Measurements from ENCODE around the gene LYST.
"Not testable (repeated sequence)": the region's sequence is repeated elsewhere in the genome, so short reads cannot be mapped to it uniquely, and the experiment has no call there.

The LYST gene

GRCh38 chr1:235818632-235819136 lies 48.0 kb downstream of the LYST start:
- DNase-seq: no peak

GRCh38 chr1:235817101-235817728 lies 49.5 kb downstream of the LYST start:
- no peak for DNase-seq

- no peak for DNase-seq
Observed at GRCh38 chr1:235809688-235810397, 56.9 kb downstream of the LYST start.

- DNase-seq: no peak
Observed at GRCh38 chr1:235808223-235808622, 58.5 kb downstream of the LYST start.

- DNase-seq: no peak
Observed at GRCh38 chr1:235806123-235806522, 60.6 kb downstream of the LYST start.

GRCh38 chr1:235802573-235803346 lies 63.9 kb downstream of the LYST start:
- DNase-seq: no peak

GRCh38 chr1:235799264-235799663 lies 67.4 kb downstream of the LYST start:
- DNase-seq: no peak

GRCh38 chr1:235791532-235792060 lies 75.1 kb downstream of the LYST start:
- no peak for DNase-seq

- DNase-seq: no peak
Observed at GRCh38 chr1:235790123-235790522, 76.6 kb downstream of the LYST start.

GRCh38 chr1:235786227-235786898 lies 80.3 kb downstream of the LYST start:
- DNase-seq: not testable (repeated sequence)

- no peak for DNase-seq
Observed at GRCh38 chr1:235784950-235785349, 81.8 kb downstream of the LYST start.

- DNase-seq: no peak
Observed at GRCh38 chr1:235783148-235783776, 83.4 kb downstream of the LYST start.

- no peak for DNase-seq
Observed at GRCh38 chr1:235782601-235783000, 84.1 kb downstream of the LYST start.

GRCh38 chr1:235781807-235782206 lies 84.9 kb downstream of the LYST start:
- no peak for DNase-seq

GRCh38 chr1:235779770-235780169 lies 86.9 kb downstream of the LYST start:
- DNase-seq: no peak

GRCh38 chr1:235776396-235776795 lies 90.3 kb downstream of the LYST start:
- no peak for DNase-seq

GRCh38 chr1:235775246-235775860 lies 91.4 kb downstream of the LYST start:
- DNase-seq: no peak

- no peak for DNase-seq
Observed at GRCh38 chr1:235767795-235768194, 98.9 kb downstream of the LYST start.

GRCh38 chr1:235766794-235767285 lies 99.9 kb downstream of the LYST start:
- DNase-seq: no peak

- DNase-seq: no peak
Observed at GRCh38 chr1:235763962-235764361, 102.7 kb downstream of the LYST start.

- DNase-seq: no peak
Observed at GRCh38 chr1:235759336-235759735, 107.4 kb downstream of the LYST start.

GRCh38 chr1:235758931-235759330 lies 107.8 kb downstream of the LYST start:
- DNase-seq: no peak
